ENCODE results near the gene CELSR1.

CELSR1 gene

DNA sequence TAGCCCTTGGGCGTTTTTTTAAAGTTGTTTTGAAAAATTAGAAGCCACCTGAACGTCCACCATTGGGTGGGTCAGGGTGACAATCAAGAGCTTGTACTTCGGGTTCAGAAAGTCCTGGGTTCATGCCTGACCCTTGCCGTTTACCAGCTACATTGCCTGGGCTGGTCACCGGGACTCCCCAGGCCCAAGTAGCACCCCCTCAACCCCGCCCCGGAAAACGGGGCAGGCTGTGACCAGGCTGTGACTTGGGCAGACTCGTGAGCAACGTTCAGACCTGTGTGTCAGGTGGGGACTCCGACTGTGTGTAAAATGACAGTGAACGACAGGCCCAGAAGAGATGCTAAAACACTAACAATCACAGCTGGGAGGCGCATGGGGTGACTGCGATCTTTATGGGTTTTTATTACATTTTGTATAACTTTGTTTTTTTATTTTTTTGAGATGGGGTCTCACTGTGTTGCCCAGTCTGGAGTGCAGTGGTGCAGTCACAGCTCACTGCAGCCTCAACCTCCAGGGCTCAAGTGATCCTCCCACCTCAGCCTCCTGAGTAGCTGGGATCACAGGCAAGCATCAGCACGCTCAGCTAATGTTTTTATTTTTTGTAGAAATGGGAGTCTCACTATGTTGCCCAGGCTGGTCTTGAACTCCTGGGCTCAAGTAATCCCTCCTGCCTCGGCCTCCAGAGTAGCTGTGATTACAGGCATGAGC, 145.1 kb downstream of the CELSR1 start:
- DNase-seq = no peak

DNA sequence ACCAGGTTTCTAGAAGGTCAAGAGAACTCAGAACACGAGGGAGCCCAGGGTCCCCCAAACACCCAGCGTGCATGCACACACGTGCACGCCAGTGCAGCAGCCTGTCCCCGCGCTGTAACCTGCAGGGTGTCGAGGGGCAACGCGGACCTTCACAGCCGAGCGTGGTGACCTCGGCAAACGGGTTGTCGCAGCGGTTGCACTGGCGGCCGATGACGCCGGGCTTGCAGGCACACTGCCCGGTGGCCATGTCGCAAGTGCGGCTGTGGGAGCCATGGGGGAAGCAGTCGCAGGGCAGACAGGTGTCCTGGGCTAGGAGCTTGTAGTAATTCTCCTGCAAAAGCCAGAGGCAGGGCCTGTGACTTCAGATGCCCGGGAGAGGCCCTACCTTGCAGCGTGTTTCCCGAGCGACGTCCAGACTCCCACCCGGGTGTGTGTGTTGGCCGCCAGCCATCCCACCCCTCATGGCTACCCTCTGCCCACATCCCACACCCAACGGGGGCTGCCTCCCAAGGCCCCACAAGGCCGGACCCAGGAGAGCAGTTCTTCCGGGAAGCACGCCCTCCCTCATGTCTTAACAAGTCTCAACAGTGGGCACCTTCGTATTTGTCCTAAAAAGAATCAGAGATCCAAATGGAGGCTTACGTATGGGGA, 145.8 kb downstream of the CELSR1 start:
- DNase-seq = no peak

DNA sequence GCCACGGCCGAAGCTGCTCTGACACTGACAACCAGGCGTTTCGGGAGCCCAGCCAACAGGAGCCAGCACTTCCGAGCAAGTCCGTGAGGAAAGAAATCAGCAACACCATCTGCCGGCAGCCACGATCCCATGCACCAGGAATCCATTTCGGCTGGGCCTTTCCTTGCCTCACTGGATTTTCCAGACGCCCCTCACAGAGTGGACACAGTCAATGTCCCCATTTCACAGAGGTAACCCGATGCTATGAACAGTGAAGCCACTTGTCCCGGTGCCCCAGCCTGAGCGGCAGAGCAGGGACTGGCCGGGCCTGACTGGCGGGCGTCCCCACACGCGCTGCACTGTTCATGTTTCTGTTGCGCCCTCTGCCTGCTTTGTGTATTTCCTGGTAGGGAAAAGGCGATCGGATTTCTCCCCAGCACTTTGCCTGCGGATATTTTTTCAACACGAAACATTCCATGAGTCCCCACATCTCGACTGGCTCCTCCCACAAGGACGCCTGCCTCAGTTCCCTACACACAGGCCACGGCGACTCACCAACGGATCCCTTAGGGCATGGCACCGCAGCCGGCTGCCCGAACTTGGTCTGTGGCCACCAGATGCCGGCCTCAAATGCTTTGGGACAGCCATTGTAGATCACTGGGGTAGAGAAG, 146.6 kb downstream of the CELSR1 start:
- DNase-seq = no peak

DNA sequence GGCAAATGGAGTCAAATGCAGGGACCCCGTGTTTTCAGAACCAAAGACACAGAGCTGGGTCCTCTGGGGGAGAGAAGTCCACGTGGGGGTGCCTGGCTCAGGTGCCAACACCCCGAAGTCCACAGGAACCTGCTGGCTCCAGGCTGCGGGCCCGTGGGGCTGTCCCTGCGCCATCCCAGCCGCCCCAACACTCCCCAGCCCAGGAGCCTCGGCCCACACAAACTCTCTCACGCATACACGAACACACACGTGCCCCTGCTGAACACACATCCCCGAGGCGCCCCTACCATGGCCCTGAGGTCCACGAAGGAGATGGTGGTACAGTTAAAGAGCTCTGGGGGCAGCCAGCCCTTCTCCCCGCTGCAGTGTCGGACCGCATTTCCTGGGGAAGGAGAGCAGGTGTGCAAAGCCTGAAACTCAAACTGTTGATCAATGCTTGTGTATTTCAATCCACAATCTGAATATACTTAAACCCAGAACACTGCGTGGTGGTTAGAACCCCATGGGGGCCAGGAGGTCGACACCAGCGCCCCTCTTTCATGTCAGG, 147.2 kb downstream of the CELSR1 start:
- DNase-seq = no peak

DNA sequence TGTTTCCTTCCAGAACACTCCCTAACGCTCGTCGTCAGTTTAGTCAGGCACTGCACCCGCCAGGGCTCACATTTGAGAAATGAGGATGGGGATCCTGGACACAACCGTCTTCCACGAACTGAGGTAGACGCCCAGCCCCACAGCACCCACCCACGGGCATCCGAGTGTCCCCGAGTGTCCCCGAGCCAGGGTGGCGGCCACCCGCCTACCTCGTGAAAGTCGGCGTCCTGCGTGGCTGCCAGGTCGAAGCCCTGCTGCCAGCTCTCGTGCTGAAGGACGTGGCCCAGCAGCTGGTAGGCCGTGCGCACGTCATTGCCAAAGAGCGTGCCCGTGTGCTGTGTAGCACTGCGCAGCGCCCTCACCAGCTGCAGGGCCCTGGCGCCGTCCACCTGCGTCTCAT, 148.3 kb downstream of the CELSR1 start:
- DNase-seq = no peak

DNA sequence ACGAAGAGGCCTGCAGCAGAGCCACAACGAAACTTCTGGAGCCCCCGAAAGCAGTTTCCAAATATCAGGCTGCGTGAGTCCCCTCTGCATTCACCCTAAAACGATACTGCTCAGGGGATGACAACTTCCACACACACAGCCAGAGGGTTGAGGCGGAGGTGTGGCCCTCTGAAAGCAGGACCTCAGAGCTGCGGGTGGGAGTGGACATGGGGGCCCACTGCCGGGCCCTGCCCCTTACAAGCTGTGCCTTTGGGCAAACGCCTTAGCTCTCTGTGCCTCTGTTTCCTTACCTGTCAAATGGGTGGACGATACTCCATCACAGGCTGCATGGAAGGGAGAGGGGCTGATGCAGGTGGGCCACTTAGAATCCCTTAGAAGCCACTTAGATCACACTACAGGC, 148.8 kb downstream of the CELSR1 start:
- no peak for DNase-seq

DNA sequence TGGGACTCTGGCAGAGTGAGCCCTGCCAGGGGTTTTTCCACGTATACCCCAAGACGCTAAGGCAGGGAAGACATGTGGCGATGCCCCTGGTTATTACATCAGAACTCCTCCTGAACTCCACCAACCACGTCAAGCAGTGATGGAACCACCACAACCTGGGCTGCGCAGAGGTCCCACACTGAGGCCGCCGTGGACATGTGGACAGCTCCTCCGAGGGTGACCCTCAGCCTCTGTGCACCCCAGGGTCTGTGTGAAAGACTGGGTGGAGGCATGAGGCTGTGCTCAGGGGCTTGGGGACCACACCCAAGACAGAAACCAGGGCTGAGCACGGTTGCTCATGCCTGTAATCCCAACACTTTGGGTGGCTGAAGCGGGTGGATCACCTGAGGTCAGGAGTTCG, 149.7 kb downstream of the CELSR1 start:
- DNase-seq = no peak

DNA sequence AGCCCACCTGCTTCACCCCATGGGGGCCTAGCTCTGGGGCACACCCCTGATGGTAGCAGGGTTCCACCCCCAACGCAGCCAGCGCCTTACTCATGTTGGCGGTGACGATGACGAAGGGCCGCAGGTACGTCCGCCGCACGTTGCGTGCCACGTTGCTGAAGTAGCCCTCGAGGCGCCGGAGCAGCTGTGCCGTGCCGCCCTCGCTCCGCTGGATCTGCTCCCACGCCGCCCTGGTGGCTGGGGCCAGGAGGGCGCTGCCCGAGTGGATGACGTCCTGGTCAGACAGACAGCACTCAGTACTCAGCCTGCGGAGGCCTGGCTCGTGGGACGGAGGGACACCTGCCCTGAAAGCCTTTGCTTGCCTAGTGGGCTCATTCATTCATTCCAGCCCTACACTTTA, 151.1 kb downstream of the CELSR1 start:
- no peak for DNase-seq

DNA sequence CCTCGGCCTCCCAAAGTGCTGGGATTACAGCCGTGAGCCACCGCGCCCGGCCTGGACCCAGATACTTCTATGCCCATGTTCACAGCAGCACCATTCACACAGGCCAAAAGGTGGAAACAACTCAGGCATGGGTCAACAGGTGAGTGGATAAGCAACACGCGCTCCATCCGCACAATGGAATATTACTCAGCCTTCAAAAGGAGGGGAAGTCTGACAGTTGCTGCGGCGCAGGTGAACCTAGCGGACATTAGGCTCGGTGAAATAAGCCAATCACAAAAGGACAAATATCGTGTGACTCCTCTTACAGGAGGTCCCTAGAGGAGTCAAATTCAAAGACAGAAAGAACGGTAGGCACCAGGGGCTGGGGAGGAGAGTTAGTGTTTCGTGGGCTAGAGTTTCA, 154.9 kb downstream of the CELSR1 start:
- DNase-seq = no peak

DNA sequence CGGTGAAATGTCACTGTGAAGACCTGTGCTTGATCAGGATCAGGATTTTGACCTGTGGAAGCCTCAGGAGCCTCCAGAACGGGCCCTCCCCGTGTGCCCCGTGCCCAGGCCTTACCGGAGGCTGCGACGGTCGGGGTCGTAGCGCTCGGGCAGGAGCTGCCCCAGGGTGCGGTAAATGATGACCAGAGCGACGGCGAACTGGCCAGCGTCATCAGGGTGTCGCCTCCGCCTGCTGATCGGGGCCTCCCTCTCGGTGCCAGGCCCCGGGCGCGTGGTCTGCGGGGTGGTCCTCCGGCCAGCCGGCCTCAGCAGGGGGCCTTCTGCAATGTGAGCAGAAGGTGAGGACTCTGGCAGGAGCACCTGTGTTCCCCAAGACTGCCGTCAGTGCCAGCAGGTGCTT, 155.7 kb downstream of the CELSR1 start:
- no peak for DNase-seq

DNA sequence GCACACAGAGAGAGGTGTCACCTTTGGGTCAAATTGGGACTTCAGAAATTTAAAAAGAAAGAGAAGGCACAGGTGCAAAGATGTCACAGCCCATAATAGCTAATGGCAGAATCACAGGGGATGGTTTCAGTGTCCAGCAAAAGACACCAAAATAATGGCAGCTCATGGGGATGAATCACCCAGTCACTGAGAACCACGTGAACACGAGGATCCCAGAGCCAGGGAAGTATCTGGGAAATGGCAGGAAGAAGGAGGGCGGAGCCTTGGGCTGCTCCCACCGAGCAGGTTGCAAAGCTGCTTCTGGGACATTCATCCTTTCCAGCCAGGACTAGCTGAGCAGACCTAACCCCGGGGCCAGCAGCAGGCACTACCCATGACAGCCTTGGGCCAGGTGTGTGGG, 156.3 kb downstream of the CELSR1 start:
- DNase-seq = no peak

DNA sequence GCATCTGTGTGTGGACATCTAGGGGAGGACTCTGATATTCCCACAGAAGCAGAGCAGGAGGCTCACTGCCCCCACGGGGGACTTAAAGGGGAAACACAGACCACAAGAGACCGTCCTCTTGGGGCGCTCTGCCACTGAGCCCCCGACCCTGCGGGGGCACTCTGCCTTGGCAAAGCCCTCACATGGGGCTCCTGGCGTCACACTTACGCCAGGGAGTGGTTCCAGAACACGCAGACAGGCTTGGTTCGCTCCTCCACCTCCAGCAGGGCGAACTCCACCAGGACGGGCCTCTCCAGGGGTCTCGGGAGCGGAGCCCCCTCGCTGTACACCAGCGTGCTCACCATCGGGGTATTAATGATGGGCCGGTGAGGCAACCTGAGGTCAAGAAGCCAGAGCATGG, 156.8 kb downstream of the CELSR1 start:
- DNase-seq = no peak

DNA sequence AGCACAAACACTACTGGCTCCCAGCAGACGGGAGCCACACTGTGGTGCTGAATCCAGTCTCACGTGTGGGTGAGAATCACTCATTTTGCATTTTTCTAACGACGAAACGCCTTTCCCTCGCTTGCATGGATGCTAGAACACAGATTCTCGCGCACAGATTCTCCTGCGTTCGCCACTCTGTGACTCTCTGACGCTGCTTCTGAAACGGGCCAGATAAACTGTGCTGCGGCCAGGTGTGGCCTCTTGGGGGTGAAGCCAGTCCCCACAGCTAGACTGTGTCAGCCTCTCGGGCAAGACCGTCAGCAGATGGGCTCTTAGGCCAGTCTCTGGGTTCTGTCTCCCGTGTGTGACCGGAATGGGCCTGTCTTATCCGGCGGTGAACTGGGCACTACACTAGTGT, 157.4 kb downstream of the CELSR1 start:
- no peak for DNase-seq

DNA sequence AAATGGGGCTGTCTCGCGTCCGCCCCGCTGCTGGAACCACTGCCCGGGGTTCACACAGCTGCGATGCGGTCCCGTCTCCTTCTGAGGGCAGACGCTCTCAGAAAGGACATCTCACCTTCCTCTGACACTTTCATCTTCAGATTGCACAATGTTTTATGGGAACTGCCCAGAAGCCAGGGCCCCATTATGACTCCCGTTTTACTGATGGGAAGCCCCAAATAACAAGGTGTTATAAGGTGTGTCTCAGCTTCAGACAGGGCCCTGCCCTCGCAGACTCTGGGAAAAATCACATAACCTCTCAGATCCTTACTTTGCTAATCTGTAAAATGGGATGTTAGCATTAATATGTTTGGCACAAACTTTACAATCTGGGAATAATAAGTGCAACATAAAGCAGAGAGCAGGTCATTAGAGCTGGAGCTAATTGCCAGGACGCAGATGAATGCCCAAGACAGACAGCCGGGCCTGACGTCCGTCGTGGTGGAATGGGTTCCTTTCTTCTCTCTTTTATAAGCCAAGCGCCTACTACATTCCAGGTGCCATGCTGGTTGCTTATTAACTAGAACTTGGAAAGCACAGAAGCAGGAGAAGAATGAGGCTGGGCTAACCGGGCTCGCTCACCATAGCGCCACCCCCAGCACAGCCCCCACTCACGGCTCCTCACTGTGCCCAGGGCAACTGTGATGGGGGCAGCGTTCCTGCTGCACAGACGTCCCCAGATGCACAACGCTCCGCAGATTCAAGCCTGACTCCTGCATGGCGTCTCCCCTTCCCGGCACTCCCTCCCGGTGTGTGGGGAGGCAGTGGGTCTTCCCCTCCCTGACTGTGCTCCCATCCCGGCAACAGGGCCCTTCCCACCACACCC, 158.1 kb downstream of the CELSR1 start:
- DNase-seq = no peak

DNA sequence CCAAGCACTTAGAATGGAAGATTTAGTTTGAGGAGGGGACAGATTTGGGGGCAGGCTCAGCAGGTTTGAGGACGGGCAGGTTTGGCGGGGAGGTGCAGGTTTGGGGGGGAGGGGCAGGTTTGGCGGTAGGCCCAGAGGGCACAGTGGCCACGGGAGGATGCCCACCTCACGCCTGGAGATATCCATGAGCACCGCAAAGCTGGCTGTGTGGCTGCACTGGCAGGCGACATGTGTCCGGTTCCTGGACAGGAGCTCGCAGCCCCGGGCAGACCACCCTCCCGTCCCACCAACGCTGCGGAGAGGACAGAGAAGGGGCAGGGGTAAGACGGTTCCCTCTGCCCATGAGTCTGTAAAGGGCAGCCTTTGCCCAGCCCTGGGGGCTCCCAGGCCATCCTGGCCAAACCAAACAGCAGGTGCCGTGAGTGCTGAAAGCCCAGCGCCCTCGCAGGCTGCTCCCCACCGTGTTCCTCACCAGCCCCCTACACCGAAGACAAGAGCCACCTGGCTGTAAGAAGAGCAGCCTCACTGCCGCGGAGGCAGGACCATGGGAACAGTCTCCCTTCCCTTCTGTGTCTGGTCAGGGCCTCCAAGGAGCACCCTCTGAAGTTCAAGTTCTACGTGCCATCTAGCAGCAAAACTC, 158.9 kb downstream of the CELSR1 start:
- DNase-seq = no peak

DNA sequence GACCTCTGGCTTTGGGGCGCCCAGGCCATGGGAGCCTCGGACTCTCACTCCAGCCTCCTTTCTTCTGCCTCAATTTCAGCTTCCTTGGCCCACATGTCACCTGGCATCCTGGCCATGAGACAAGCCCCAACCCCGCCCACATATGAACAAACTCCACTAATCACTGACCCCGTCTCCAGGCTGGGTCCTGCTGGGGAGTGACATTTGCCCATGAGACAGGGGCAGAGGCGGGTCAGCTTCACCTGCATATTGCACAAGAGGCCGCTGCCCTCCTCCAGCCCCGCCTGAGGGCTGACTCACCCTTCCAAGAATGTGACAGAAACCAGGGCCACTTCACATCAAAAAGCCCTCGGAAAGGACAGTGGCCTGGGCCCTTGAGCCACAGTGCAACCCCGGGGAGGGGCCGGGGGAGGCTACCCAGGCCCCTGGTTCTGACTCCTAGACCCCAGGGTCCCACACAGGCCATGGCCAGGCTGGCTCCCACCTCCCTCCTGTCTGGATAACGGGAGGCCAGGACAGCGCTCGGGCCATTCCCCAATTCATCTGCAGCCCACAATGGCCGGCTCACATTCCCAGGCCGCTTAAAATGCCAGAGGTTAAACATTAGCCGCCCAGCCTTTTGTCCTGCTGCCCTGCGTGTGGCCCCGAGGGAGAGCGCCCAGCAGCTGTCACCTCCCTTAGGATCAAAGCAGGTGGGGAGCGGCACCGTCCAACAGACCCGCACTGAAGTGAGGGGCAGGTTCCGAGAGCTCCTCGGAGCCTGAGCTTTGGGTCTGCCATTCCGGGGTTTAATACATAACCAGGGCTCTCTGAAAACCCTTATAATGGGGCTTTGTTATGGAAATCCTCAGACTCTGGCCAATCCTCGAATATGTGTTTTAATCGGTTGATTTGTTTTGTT, 159.6 kb downstream of the CELSR1 start:
- no peak for DNase-seq

DNA sequence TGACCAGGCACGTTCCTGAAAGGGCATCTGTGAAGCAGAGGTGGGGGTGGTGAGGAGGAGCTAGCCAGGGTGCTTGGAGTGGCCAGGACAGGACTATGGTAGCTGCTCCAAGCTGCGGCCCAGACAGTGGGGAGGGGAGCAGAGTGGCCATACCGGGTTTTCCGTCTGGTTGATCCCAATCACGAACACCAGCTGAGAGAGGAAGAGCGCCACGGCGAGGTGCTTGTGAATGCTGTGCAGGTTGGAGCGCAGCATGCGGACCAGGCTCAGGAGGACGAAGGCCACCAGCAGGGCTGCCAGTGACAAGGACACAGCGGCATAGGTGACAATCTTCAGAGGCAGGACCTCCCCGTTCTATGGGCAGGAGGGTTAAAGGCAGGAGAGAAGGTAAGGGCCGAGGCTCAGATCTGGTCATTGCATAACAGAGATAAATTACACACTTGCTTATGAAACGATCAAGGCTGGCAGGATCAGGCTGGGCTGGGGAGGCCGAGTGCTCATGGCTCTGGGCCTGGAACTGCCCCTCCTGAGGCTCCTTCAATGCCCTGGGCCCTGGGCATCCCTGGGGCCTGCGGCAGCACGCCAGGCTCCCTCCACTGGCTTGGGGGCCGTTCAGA, 160.4 kb downstream of the CELSR1 start:
- no peak for DNase-seq

DNA sequence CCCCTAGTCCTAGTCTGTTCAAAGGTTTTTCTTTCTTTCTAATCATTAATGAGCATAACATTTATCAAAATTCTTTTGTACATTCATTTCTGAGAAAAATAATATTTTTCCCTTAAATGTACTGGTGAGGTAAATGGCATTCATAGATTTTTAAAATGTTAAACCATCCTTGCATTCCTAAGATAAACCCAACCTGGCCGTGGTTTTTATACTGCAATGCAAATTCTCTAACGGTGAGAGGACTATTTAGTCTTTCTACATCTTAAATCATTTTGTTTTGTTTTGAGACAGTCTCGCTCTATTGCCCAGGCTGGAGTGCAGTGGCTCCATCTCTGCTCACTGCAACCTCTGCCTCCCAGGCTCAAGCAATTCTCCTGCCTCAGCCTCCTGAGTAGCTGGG, 161.3 kb downstream of the CELSR1 start:
- DNase-seq = no peak

DNA sequence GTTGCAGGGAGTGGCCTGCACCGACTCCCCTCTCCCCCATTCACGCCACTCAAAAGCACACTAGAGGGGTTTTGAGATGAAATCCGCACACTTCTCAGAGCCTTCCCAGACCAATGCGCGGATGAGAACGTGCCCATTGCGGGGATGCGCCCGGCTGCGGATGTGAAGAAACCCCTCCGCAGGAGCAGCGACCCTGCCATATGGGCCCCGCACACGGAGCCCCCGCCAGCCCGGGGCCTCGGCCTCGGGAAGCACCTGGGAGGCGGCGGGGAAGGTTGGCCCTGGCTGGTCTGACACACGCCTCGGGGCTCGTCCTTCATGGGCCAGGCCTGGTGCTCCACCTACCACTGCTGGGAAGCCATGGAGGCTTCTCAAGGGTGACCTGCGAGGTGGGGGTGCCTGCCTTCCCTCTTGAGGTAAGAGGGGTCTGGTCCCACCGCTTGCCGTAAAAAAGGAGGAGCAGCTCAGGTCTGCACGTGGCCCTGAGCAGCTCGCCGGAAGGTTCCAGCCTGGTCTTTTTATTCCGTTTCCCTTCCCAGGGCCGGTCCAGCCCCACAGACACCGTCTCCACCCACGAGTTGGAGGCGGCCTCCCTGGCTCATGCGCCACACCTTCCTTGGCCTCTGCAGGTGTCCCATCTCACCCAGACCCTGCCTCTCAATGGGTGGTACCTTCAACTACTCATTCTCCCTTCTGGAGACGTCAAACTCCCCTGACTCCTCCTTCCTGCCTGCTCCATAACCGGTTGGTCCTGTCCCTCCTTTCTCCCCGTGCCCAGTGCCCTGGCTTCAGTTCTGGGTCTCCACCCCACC, 162.6 kb downstream of the CELSR1 start:
- DNase-seq = no peak

Data from activated naive CD4-positive, alpha-beta T cell treated with anti-CD3 and anti-CD28 coated beads, Interleukin-2, amount 50 U/mL, for 16 hours (primary cell).